Measurements from ENCODE around the gene RASSF8. TPM values are rescaled to one million over a fixed set of nuclear protein-coding genes. Genes with fewer than 3 reads are reported as not detected.

RASSF8 gene
- total and polyA plus RNA-seq, 2 experiments from 2014 or later: 11.5 to 30.6 TPM

- TF ChIP-seq, protein P1, sequence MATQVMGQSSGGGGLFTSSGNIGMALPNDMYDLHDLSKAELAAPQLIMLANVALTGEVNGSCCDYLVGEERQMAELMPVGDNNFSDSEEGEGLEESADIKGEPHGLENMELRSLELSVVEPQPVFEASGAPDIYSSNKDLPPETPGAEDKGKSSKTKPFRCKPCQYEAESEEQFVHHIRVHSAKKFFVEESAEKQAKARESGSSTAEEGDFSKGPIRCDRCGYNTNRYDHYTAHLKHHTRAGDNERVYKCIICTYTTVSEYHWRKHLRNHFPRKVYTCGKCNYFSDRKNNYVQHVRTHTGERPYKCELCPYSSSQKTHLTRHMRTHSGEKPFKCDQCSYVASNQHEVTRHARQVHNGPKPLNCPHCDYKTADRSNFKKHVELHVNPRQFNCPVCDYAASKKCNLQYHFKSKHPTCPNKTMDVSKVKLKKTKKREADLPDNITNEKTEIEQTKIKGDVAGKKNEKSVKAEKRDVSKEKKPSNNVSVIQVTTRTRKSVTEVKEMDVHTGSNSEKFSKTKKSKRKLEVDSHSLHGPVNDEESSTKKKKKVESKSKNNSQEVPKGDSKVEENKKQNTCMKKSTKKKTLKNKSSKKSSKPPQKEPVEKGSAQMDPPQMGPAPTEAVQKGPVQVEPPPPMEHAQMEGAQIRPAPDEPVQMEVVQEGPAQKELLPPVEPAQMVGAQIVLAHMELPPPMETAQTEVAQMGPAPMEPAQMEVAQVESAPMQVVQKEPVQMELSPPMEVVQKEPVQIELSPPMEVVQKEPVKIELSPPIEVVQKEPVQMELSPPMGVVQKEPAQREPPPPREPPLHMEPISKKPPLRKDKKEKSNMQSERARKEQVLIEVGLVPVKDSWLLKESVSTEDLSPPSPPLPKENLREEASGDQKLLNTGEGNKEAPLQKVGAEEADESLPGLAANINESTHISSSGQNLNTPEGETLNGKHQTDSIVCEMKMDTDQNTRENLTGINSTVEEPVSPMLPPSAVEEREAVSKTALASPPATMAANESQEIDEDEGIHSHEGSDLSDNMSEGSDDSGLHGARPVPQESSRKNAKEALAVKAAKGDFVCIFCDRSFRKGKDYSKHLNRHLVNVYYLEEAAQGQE (IDR thresholded peaks at IDR 0.05; ENCODE audit: unreplicated experiment): no peak
- TF ChIP-seq NANOG (IDR thresholded peaks at IDR 0.05; ENCODE audit: borderline replicate concordance): no peak
- no peak for TF ChIP-seq ETS1 (IDR thresholded peaks at IDR 0.05)
- TF ChIP-seq CTCF (conservative IDR thresholded peaks at IDR 0.05; ENCODE audit: low read depth in 2 of 2): no peak
- no peak for TF ChIP-seq POLR2AphosphoS5 (IDR thresholded peaks at IDR 0.05; ENCODE audit: low read depth)
- TF ChIP-seq ZNF331 (CRISPR knock-in tag; IDR thresholded peaks at IDR 0.05; ENCODE audit: low read depth): no peak
Measured at GRCh38 chr12:26108915-26109314, 150.4 kb downstream of the RASSF8 start (continued).

- Histone ChIP-seq H2AFZ (peak overlapping the region; percentile 75), H3K27me3 (ENCODE audit: insufficient read depth) (peaks cover 5% of the 10 kb centered on the region; the same call in 1 of the 2 replicates), H3K27ac (ENCODE audit: low read depth) (no peak overlapping the region), H4K20me1 (replicated peaks; ENCODE audit: insufficient read depth) (no peaks in the 10 kb centered on the region), H3K4me1 (ENCODE audit: insufficient read depth) (peaks cover 23% of the 10 kb centered on the region), H3K9me2 (ENCODE audit: insufficient read depth) (no peaks in the 10 kb centered on the region), H3K4me3 (no peak overlapping the region), H3F3A (replicated peaks; ENCODE audit: low read depth) (no peaks in the 10 kb centered on the region; the same call in 1 of the 2 replicates), H3K36me3 (ENCODE audit: insufficient read depth) (no peaks in the 10 kb centered on the region), H3K4me2 (peak overlapping the region; percentile 55), H3K79me2 (replicated peaks; ENCODE audit: insufficient read depth) (no peaks in the 10 kb centered on the region)
- H3K36me3 Mint-ChIP-seq (ENCODE audit: low read depth): no peaks in the 10 kb centered on the region; the same call in 2 of the 3 replicates
- no peaks in the 10 kb centered on the region for H3K9me3 Mint-ChIP-seq
- H3K27me3 Mint-ChIP-seq (ENCODE audit: insufficient read depth, low read depth, poor library complexity): peaks cover 5% of the 10 kb centered on the region
- DNase-seq (ENCODE audit: low spot score) (peak; percentile 33), ATAC-seq (peak; percentile 2; the same call in 2 of the 3 replicates)
- peak overlapping the region; percentile 5; the same call in 1 of the 2 replicates for H3K27ac Mint-ChIP-seq
- peaks cover 42% of the 10 kb centered on the region for H3K4me1 Mint-ChIP-seq
- H3K4me3 Mint-ChIP-seq: no peak overlapping the region; the same call in 2 of the 3 replicates
- TF ChIP-seq NANOG (IDR thresholded peaks at IDR 0.05; ENCODE audit: borderline replicate concordance): no peak
- no peak for TF ChIP-seq ZNF331 (CRISPR knock-in tag; IDR thresholded peaks at IDR 0.05; ENCODE audit: low read depth)
- TF ChIP-seq CTCF (conservative IDR thresholded peaks at IDR 0.05; ENCODE audit: low read depth in 2 of 2): no peak
- TF ChIP-seq, protein P1 (IDR thresholded peaks at IDR 0.05; ENCODE audit: unreplicated experiment): no peak
- TF ChIP-seq EZH2 (IDR thresholded peaks at IDR 0.05; ENCODE audit: low read depth, unreplicated experiment): no peak
Measured at GRCh38 chr12:26109343-26109881, 150.9 kb downstream of the RASSF8 start.
